Fibroblast of villous mesenchyme (primary cell): ENCODE results near the gene MDFI. TPM values are rescaled to one million over a fixed set of nuclear protein-coding genes. Genes with fewer than 3 reads are reported as not detected.

ENCODE experiments used
- DNase-seq: peaks from one replicate; pipeline ENCODE4 v3.0.0-alpha.2; 2010; ENCODE audit warnings: low read depth
- H3K4me3 ChIP-seq: 2 replicates; pipeline ENCODE4 v1.5.1; 2011; ENCODE audit warnings: low read depth, mild to moderate bottlenecking, low read length
- total RNA-seq: library from RNA; depleted of rRNA; stranded (reverse); fragments of >200 nt; gene quantifications from 2 replicates; pipeline ENCODE4 v1.2.3, GENCODE V29; 2012
- TF ChIP-seq, protein P1 (sequence below): IDR thresholded peaks from 2 replicates; pipeline ENCODE4 v1.5.1; 2012; ENCODE audit warnings: low read depth, mild to moderate bottlenecking, low read length; ENCODE audit not compliant: insufficient read depth

Gene MDFI
- total RNA-seq, 1 donor, result not detected

DNA sequence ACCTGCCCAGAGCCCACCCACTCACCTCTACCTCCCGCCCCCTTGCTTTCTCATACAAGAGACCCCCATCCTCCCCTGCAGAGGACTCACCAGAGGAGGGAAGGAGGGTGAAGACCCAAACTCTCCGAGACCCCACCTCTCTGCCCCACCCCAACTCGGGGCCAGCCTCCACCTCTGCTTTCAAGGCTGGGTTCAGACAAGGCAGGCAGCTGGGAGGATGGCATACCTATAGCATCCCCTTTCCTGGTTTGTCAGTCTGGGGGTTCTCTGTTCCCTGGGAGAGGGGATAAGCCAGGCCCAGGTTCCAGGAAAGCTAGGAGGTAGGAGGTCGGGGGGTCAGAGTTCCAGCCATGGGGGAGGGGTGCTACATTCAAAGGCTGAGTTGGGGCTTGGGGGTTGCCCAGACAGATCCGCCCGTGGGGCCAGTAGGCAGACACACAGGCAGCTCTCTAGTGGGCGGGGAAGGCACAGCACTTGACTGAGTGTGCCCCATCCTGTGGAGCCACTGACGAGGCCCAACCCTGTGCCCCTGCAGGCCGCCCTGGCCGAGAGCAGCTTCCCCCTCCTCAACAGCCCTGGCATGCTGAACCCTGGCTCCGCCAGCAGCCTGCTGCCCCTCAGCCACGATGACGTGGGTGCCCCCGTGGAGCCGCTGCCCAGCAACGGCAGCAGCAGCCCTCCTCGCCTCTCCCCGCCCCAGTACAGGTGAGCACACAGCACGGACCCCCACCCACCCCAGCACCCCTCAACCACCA is 40.8 kb upstream of the MDFI start:
- TF ChIP-seq, protein P1, sequence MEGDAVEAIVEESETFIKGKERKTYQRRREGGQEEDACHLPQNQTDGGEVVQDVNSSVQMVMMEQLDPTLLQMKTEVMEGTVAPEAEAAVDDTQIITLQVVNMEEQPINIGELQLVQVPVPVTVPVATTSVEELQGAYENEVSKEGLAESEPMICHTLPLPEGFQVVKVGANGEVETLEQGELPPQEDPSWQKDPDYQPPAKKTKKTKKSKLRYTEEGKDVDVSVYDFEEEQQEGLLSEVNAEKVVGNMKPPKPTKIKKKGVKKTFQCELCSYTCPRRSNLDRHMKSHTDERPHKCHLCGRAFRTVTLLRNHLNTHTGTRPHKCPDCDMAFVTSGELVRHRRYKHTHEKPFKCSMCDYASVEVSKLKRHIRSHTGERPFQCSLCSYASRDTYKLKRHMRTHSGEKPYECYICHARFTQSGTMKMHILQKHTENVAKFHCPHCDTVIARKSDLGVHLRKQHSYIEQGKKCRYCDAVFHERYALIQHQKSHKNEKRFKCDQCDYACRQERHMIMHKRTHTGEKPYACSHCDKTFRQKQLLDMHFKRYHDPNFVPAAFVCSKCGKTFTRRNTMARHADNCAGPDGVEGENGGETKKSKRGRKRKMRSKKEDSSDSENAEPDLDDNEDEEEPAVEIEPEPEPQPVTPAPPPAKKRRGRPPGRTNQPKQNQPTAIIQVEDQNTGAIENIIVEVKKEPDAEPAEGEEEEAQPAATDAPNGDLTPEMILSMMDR, result no peak
- H3K4me3 ChIP-seq, result no peak overlapping the region
- DNase-seq, result no peak

DNA sequence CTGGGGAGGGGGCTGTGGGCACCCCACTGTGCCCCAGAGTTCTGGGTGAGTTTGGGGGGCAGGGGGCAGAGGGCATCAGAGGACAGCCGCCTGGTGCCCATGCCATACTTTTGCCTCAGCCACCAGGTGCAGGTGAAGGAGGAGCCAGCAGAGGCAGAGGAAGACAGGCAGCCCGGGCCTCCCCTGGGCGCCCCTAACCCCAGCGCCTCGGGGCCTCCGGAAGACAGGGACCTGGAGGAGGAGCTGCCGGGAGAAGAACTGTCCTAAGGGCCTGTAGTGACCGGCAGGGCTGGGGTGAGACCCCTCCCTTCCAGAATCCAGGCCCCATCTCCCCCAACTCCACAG is 39.6 kb upstream of the MDFI start:
- H3K4me3 ChIP-seq, result no peak overlapping the region
- TF ChIP-seq, protein P1, result no peak
- no peak for DNase-seq

DNA sequence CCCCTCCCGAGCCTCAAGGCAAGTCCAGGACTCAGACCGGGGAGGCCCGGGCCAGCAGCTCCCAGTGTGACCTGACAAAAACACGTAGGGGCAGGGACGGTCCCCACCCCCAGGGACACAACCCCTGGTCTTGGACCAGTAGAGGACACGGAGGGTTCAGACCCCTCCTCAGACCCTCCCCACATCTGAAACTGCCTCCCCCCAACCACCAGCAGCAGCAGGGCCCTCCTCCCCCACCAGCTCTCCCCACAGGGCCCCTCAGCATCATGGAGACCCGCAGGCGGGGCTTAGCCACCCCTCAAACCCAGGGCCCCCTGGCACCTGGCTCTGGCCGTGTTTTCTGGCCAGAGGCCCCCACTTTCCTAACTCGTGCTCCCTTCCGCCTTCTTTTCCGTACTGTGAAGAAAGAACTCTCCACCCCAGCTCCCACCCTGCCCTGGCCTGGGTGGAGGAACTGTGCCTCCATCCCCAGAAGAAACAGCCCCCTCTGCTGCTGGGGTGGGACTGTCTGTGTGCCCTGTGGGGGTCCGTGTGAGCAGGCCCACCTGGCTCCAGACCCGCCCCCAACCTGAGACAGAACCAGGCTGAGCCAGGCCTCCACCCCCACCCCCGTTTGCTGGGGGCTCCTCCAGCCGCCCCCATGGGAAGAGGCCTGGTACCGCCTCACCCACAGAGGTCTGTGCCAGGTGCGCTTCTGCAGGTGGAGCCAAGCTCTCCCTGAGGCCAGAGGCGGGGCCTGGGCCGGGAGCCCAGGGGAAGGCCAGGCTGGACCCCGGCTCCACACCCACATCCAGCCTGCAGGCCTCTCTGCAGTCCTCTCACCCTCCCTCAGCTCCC is 39.0 kb upstream of the MDFI start:
- no peak overlapping the region for H3K4me3 ChIP-seq
- DNase-seq, result no peak
- TF ChIP-seq, protein P1, result no peak

DNA sequence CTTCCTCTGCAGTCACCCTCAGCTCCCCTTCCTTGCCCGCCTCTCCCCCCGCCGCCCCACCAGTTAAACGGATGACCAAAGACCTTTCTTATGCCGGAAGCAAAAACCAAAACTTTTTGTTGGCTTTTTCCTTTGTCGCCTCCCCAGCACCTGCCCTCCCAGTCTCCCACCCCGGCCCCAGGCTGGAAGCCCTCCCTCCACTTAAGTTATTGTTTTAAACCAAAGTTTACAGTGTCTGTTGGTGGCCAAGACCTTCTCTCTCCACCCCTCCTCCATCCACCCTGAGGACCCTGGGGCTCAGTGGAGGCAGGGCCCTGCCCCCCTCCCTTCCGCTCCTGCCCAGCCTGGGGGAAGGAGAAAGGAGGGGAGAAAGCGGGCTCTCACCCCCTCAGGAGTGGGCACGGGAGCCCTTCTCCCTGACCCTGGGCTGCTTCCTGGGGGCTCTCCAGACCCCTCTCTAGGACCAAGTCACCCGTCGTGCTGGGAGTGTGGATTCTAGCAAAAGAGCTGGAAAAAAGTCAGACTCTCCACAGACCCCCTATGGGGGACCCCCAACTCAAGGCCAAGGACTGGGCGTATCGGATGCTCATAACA is 38.3 kb upstream of the MDFI start:
- no peak for DNase-seq
- no peak overlapping the region for H3K4me3 ChIP-seq
- TF ChIP-seq, protein P1, result no peak

DNA sequence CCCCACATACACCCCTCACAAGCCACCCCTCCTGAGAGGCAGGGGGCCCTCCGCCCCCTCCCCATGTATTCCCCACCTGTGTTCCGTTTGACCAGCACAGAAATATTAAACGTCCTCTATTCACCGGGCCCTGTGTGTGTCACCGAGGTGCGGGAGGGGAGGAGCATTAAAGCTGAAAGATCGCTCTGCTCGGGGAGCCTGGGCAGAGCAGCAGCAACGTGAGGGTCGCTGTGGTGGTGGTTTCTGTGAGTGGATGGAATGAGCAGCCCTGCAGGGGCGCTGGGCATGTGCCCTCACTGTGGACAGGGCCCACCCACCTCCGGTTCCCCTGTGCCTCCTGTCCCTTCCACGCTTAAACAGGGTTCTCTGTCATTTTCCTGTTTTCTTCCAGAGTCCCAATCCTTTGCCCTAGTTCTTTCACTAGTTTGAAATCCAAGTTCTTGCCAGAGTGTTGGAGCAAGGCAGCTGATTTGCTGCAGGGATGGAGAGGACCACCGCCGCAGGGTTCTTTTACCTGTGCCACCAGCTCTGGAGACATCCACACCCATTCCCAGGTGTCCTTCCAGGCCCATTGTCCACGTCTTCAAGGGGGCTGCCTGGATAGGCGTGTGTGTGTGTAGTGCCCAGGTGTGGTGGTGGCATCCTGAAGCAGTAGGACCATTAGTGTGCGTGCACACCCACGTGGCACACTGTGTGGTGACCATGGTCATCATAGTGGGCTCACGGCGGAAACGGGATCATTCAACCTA is 37.6 kb upstream of the MDFI start:
- no peak for DNase-seq
- no peak overlapping the region for H3K4me3 ChIP-seq
- TF ChIP-seq, protein P1, result no peak

DNA sequence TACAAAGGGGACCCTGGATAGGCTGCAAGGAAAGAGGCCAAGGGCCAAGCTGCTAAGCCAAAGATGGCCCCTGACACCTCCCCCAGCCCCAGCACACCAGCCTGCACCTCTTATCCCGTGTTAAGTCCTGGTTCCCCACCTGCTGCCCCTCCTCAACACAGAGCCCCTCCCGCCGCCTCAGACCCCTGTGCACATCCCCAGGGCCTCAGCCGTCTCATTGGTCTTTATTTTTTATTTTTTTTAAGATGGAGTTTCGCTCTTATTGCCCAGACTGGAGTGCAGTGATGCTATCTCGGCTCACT is 37.1 kb upstream of the MDFI start:
- no peak for DNase-seq

More for the DNA sequence above, 37.1 kb upstream of the MDFI start:
- TF ChIP-seq, protein P1, result no peak
- H3K4me3 ChIP-seq, result no peak overlapping the region
